CD4-positive, alpha-beta memory T cell (primary cell): Measurements from ENCODE around the gene UBASH3B. TPM values are rescaled to one million over a fixed set of nuclear protein-coding genes. Genes with fewer than 3 reads are reported as not detected.
A peak's percentile ranks its signal among the peaks of the same experiment; 100 is the strongest.

ENCODE experiments used
- CTCF ChIA-PET: fragments of 350-600 bp; sonication (Branson Sonifier 250); formaldehyde crosslinking; loops from one replicate; lab custom pipeline; 2021; ENCODE audit warnings: inconsistent platforms; ENCODE audit not compliant: partially characterized antibody; lab: Charles Lee
- POLR2A ChIA-PET: fragments of 350-600 bp; sonication (Branson Sonifier 250); formaldehyde crosslinking; loops from one replicate; lab custom pipeline; 2021; ENCODE audit not compliant: partially characterized antibody; lab: Charles Lee
- DNase-seq, 5 donors: peaks; one replicate each; pipeline versions ENCODE4 v3.0.0 to v3.0.0-alpha.2; 2020 to 2022; ENCODE audit warnings: mixed read lengths in 1 of 5
- H3K27ac ChIP-seq: one replicate; pipeline ENCODE4 v1.7.0; 2013; ENCODE audit warnings: low read depth, low read length
- H3K27me3 ChIP-seq: 2 replicates; pipeline ENCODE4 v1.7.0; 2013; ENCODE audit warnings: mild to moderate bottlenecking, low read length, moderate library complexity; ENCODE audit not compliant: insufficient read depth
- H3K36me3 ChIP-seq: 2 replicates; pipeline ENCODE4 v1.7.0; 2013; ENCODE audit warnings: mild to moderate bottlenecking, low read length, moderate library complexity; ENCODE audit not compliant: insufficient read depth
- H3K4me1 ChIP-seq: 2 replicates; pipeline ENCODE4 v1.7.0; 2013; ENCODE audit warnings: mild to moderate bottlenecking, low read length, moderate library complexity; ENCODE audit not compliant: insufficient read depth
- H3K4me3 ChIP-seq, 2 donors: one replicate each; pipeline ENCODE4 v1.7.0; 2013; ENCODE audit warnings: low read length in 2 of 2, mild to moderate bottlenecking in 1 of 2
- H3K9me3 ChIP-seq, 2 donors: one replicate each; pipeline ENCODE4 v1.7.0; 2013; ENCODE audit warnings: low read length in 2 of 2, control low read depth in 1 of 2; ENCODE audit not compliant: control insufficient read depth in 1 of 2
- H3K27ac Mint-ChIP-seq, 7 donors: one replicate each; pipeline ENCODE4 v1.8.0; 2020 to 2021; ENCODE audit warnings: mixed read lengths in 7 of 7, mild to moderate bottlenecking in 6 of 7, inconsistent platforms in 3 of 7, moderate library complexity in 3 of 7
- H3K27me3 Mint-ChIP-seq, 2 donors: one replicate each; pipeline ENCODE4 v1.8.0; 2020 to 2021; ENCODE audit warnings: mixed read lengths in 2 of 2
- H3K36me3 Mint-ChIP-seq, 2 donors: one replicate each; pipeline ENCODE4 v1.8.0; 2020 to 2021; ENCODE audit warnings: mixed read lengths in 2 of 2, inconsistent platforms in 1 of 2, mild to moderate bottlenecking in 1 of 2
- H3K4me1 Mint-ChIP-seq, 4 donors: one replicate each; pipeline ENCODE4 v1.8.0; 2020 to 2021; ENCODE audit warnings: mixed read lengths in 4 of 4, mild to moderate bottlenecking in 1 of 4
- H3K4me3 Mint-ChIP-seq, 8 donors: one replicate each; pipeline ENCODE4 v1.8.0; 2020 to 2021; ENCODE audit warnings: mixed read lengths in 8 of 8, mild to moderate bottlenecking in 7 of 8, moderate library complexity in 6 of 8, inconsistent platforms in 3 of 8
- H3K9me3 Mint-ChIP-seq, 8 donors: one replicate each; pipeline ENCODE4 v1.8.0; 2020 to 2021; ENCODE audit warnings: mixed read lengths in 8 of 8, mild to moderate bottlenecking in 5 of 8, inconsistent platforms in 3 of 8, moderate library complexity in 1 of 8
- intact Hi-C: fragments of 100-400 bp; cut with micrococcal nuclease; formaldehyde crosslinking; loops from one replicate; pipeline ENCODE4 v1.15.1; 2023
- polyA plus RNA-seq, 2 donors: library from polyadenylated mRNA; unstranded; fragments of 300-500 nt; fragmentation: Illumina TruSeq; gene quantifications; one replicate each; pipeline ENCODE4 v1.2.3, GENCODE V29; 2021
- total RNA-seq, 2 experiments: library from RNA; stranded (reverse); gene quantifications; one replicate each; pipeline ENCODE4 v1.2.3, GENCODE V29; 2021

Gene UBASH3B
- total and polyA plus RNA-seq, 4 experiments from 2014 or later: 6.7 to 30.9 (median 20.2) TPM

DNA sequence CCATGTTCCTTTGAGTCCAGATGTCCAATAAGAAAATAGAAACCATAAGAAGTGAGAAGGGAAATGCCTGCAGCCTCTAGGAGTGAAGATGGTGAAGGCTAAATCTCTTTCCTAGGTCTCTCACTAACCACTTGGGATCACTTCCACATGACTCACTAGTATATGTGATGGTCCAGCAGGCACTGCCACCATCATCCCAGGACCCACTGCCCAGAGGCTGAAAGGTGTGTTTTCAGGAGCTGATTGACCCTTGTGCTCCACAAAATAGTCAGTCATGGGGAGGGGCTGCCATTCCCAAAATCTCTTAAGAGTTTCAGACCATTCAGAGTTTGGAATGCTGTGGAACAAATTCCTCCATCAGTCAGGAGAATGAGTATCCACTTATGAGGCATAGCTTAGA, 22.9 kb downstream of the UBASH3B start:
- H3K4me1 Mint-ChIP-seq: peaks cover 37 to 81% (median 50%) of the 10 kb centered on the region in 4 donors
- CTCF ChIA-PET: interaction anchor here (1.5 to 2.5 kb wide), 2 partner anchors 23 to 70 kb away, joined by 3 to 8 read pairs; partner anchors contain the start of gene UBASH3B
- H3K4me1 ChIP-seq: peaks cover 58% of the 10 kb centered on the region
- H3K36me3 Mint-ChIP-seq: no peaks in the 10 kb centered on the region
- intact Hi-C loops: no loop called here
- POLR2A ChIA-PET: interaction anchor here (0.7 to 8.2 kb wide), 5 partner anchors 9 to 78 kb away, joined by 3 to 82 read pairs (median 7); no protein-coding TSS in a partner anchor
- DNase-seq: no peak
- H3K4me3 Mint-ChIP-seq: peak overlapping the region in 1 of 8 donors; percentile 41
- no peaks in the 10 kb centered on the region for H3K9me3 ChIP-seq
- H3K9me3 Mint-ChIP-seq: no peaks in the 10 kb centered on the region
- no peaks in the 10 kb centered on the region for H3K27me3 Mint-ChIP-seq
- no peak overlapping the region for H3K4me3 ChIP-seq
- no peaks in the 10 kb centered on the region for H3K36me3 ChIP-seq
- no peaks in the 10 kb centered on the region for H3K27me3 ChIP-seq
- H3K27ac ChIP-seq: no peak overlapping the region
- peak overlapping the region in 5 of 7 donors; percentile 41 to 83 (median 65) for H3K27ac Mint-ChIP-seq

DNA sequence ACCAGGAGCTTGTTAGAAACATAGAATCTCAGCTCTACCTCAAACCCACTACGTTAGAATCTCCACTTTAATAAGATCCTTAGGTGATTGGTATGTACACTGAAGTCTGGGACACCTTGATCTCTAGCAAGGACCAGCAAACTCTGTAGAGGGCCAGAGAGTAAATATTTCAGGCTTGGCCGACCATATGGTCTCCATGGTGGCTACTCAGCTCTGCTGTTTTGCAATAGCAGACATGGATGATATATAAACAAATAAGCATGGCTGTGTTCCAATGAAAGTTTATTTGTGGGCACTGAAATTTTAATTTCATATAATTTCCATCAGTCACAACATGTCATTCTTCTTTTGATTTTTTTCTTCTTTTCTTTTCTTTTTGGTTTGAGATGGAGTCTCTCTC, 23.9 kb downstream of the UBASH3B start:
- H3K27me3 ChIP-seq: no peaks in the 10 kb centered on the region
- peaks cover 48% of the 10 kb centered on the region for H3K4me1 ChIP-seq
- Mint-ChIP-seq H3K27ac (peak overlapping the region in 1 of 7 donors; percentile 8), H3K4me1 (peaks cover 37 to 78% (median 49%) of the 10 kb centered on the region in 4 donors), H3K36me3 (peaks cover 0 to 4% of the 10 kb centered on the region in 2 donors), H3K9me3 (no peaks in the 10 kb centered on the region), H3K27me3 (no peaks in the 10 kb centered on the region), H3K4me3 (no peak overlapping the region)
- no peak for DNase-seq
- H3K36me3 ChIP-seq: no peaks in the 10 kb centered on the region
- H3K9me3 ChIP-seq: no peaks in the 10 kb centered on the region
- no peak overlapping the region for H3K27ac ChIP-seq
- ChIA-PET CTCF (interaction anchor here (1.0 to 2.5 kb wide), 4 partner anchors 17 to 77 kb away, joined by 3 to 8 read pairs (median 4); partner anchors contain the start of gene UBASH3B), POLR2A (interaction anchor here (0.7 to 8.2 kb wide), 8 partner anchors 10 to 77 kb away, joined by 3 to 82 read pairs (median 6); partner anchors contain the start of gene UBASH3B)
- intact Hi-C loops: no loop called here
- H3K4me3 ChIP-seq: no peak overlapping the region

DNA sequence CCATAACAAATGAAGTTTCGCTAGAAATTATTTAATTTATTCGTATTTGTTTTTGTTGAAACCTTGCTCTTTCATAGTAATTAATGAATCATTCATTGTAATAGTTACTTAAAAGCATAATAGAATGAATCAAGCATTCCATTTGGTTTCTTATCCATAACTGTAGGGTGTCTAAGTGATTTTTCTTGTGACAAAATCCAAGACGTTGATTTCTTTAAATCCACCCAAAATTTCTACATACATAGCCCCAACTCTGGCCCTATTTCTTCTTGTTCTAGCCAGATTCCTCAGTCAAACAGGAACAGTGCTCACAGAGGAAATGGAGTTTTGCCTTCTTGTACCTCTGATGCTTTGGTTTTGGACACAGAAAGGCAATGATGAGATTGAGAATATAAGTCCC, 25.5 kb downstream of the UBASH3B start:
- Mint-ChIP-seq H3K27me3 (no peaks in the 10 kb centered on the region), H3K36me3 (peaks cover 0 to 4% of the 10 kb centered on the region in 2 donors), H3K27ac (peak overlapping the region in 1 of 7 donors; percentile 49), H3K4me3 (no peak overlapping the region), H3K4me1 (peaks cover 30 to 74% (median 43%) of the 10 kb centered on the region in 4 donors), H3K9me3 (no peaks in the 10 kb centered on the region)
- Histone ChIP-seq H3K9me3 (no peaks in the 10 kb centered on the region), H3K4me1 (peaks cover 32% of the 10 kb centered on the region), H3K27ac (no peak overlapping the region), H3K27me3 (no peaks in the 10 kb centered on the region), H3K36me3 (no peaks in the 10 kb centered on the region), H3K4me3 (no peak overlapping the region)
- POLR2A ChIA-PET: interaction anchor here (1.4 to 8.2 kb wide), 4 partner anchors 10 to 66 kb away, joined by 6 to 82 read pairs (median 12); partner anchors contain the start of gene UBASH3B
- DNase-seq: no peak
- intact Hi-C loops: no loop called here
- CTCF ChIA-PET: interaction anchor here (0.9 to 1.9 kb wide), 3 partner anchors 13 to 74 kb away, joined by 3 to 7 read pairs (median 3); no protein-coding TSS in a partner anchor

GRCh38 chr11:122681735-122682134, 26.2 kb downstream of the UBASH3B start:
- peak overlapping the region in 2 of 7 donors; percentile 4 to 27 for H3K27ac Mint-ChIP-seq
- Histone ChIP-seq H3K4me1 (peaks cover 25% of the 10 kb centered on the region), H3K27me3 (no peaks in the 10 kb centered on the region), H3K4me3 (no peak overlapping the region), H3K36me3 (no peaks in the 10 kb centered on the region), H3K9me3 (no peaks in the 10 kb centered on the region), H3K27ac (no peak overlapping the region)
- H3K36me3 Mint-ChIP-seq: peaks cover 0 to 4% of the 10 kb centered on the region in 2 donors
- no peaks in the 10 kb centered on the region for H3K27me3 Mint-ChIP-seq
- intact Hi-C loops: no loop called here
- ChIA-PET POLR2A (interaction anchor here (4.6 kb wide), 1 partner anchor 10 kb away, joined by 15 read pairs; no protein-coding TSS in a partner anchor), CTCF (interaction anchor here (0.7 to 1.9 kb wide), 7 partner anchors 10 to 74 kb away, joined by 3 to 9 read pairs (median 3); no protein-coding TSS in a partner anchor)
- no peak overlapping the region for H3K4me3 Mint-ChIP-seq
- no peaks in the 10 kb centered on the region for H3K9me3 Mint-ChIP-seq
- DNase-seq: no peak
- peaks cover 29 to 75% (median 45%) of the 10 kb centered on the region in 4 donors for H3K4me1 Mint-ChIP-seq

DNA sequence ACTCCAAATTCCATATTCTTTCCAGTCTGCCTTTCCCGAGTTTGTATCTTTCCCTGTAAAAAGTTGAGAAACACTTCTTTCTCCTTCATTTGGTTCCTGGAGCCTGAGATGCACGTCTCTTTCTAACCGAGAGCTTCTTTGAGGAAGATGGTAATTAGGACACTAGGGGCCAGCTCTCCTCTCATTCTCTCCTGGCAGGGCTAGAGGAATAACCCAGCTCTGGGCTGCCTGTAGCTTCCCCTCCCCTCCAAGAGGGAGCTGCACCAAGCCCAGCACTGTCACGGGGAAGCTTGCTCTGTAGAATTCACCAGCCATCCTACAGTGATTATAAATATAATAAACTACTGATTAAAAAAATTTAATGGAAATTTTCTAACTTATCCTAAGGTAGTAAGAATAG, 26.9 kb downstream of the UBASH3B start:
- Mint-ChIP-seq H3K27me3 (no peaks in the 10 kb centered on the region), H3K27ac (peak overlapping the region in 1 of 7 donors; percentile 55), H3K4me3 (no peak overlapping the region), H3K4me1 (peaks cover 27 to 75% (median 44%) of the 10 kb centered on the region in 4 donors), H3K9me3 (no peaks in the 10 kb centered on the region), H3K36me3 (peaks cover 0 to 7% of the 10 kb centered on the region in 2 donors)
- Histone ChIP-seq H3K27me3 (no peaks in the 10 kb centered on the region), H3K36me3 (no peaks in the 10 kb centered on the region), H3K27ac (no peak overlapping the region), H3K4me3 (no peak overlapping the region), H3K4me1 (peaks cover 23% of the 10 kb centered on the region), H3K9me3 (no peaks in the 10 kb centered on the region)
- ChIA-PET POLR2A (interaction anchor here (4.6 kb wide), 1 partner anchor 9 kb away, joined by 15 read pairs; no protein-coding TSS in a partner anchor), CTCF (interaction anchor here (0.7 to 1.9 kb wide), 6 partner anchors 9 to 73 kb away, joined by 3 to 9 read pairs (median 4); no protein-coding TSS in a partner anchor)
- DNase-seq: no peak
- intact Hi-C loops: no loop called here

DNA sequence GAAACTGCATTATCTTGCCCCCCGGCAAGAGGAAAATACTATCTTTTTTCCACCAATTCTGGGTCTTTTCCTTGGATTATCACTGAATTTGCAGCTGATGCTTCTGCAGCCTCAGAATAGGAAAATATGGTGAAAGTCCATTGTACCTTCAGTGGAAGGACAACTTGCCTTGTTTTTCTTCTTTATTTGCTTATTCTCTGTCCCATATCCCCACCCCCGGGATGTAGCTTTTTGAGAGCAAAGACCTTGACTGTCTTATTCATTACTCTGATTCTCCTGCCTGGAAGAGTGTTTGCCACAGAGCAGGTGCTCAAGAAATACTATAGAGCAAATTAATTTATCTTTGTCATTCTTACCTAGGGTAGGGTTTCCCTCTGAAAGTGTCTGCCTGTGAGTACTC, 29.5 kb downstream of the UBASH3B start:
- Mint-ChIP-seq H3K4me3 (no peak overlapping the region), H3K27me3 (no peaks in the 10 kb centered on the region), H3K4me1 (peaks cover 26 to 70% (median 45%) of the 10 kb centered on the region in 4 donors), H3K36me3 (peaks cover 0 to 10% of the 10 kb centered on the region in 2 donors), H3K9me3 (no peaks in the 10 kb centered on the region), H3K27ac (no peak overlapping the region)
- H3K4me1 ChIP-seq: peaks cover 28% of the 10 kb centered on the region
- H3K9me3 ChIP-seq: no peaks in the 10 kb centered on the region
- DNase-seq: no peak
- no peak overlapping the region for H3K27ac ChIP-seq
- no peaks in the 10 kb centered on the region for H3K27me3 ChIP-seq
- H3K4me3 ChIP-seq: no peak overlapping the region
- intact Hi-C loops: no loop called here
- ChIA-PET POLR2A (interaction anchor here (1.0 to 4.5 kb wide), 4 partner anchors 10 to 29 kb away, joined by 3 to 32 read pairs (median 12); partner anchors contain the start of gene UBASH3B), CTCF (interaction anchor here (0.9 to 2.0 kb wide), 4 partner anchors 10 to 70 kb away, joined by 3 to 12 read pairs (median 3); no protein-coding TSS in a partner anchor)
- no peaks in the 10 kb centered on the region for H3K36me3 ChIP-seq

DNA sequence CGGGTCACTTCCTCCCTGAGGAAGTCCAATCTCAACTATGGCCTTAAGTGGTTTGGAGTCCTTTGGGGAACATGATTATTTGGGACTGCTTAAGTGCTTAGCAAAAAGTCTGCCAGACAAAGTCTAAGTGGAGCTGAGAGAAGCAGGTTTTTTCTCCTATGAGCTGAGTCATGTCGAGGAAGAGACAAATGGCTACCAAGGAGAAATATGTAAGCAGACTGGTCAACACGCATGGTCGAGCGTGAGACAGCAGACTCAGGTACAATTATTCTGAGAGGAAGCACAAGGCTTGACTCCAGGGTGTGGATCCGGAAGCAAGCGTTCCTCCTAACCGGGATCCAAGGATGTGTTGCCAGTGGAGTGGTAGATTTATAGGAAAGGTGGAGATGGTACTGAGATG, 30.6 kb downstream of the UBASH3B start:
- no peak overlapping the region for H3K4me3 ChIP-seq
- H3K4me3 Mint-ChIP-seq: no peak overlapping the region
- H3K27ac ChIP-seq: no peak overlapping the region
- no peaks in the 10 kb centered on the region for H3K9me3 Mint-ChIP-seq
- peaks cover 38% of the 10 kb centered on the region for H3K4me1 ChIP-seq
- H3K36me3 ChIP-seq: no peaks in the 10 kb centered on the region
- ChIA-PET POLR2A (interaction anchor here (0.5 to 4.5 kb wide), 5 partner anchors 11 to 386 kb away, joined by 3 to 32 read pairs (median 9); partner anchors contain the start of gene UBASH3B), CTCF (interaction anchor here (1.0 to 2.0 kb wide), 5 partner anchors 10 to 68 kb away, joined by 3 to 12 read pairs (median 3); no protein-coding TSS in a partner anchor)
- DNase-seq: no peak
- peak overlapping the region in 1 of 7 donors; percentile 27 for H3K27ac Mint-ChIP-seq
- H3K4me1 Mint-ChIP-seq: peaks cover 32 to 70% (median 54%) of the 10 kb centered on the region in 4 donors
- H3K36me3 Mint-ChIP-seq: peaks cover 0 to 10% of the 10 kb centered on the region in 2 donors
- intact Hi-C loops: no loop called here
- no peaks in the 10 kb centered on the region for H3K27me3 Mint-ChIP-seq
- no peaks in the 10 kb centered on the region for H3K9me3 ChIP-seq
- no peaks in the 10 kb centered on the region for H3K27me3 ChIP-seq
